NT2/D1 (cell line): ENCODE data around the gene KCTD2.

Experiments
- SUZ12 ChIP-seq: IDR thresholded peaks from 2 replicates; pipeline ENCODE4 v1.6.1; 2011; ENCODE audit not compliant: insufficient read length, insufficient read depth; ENCODE audit errors: extremely low read depth
- YY1 ChIP-seq: IDR thresholded peaks from 2 replicates; pipeline ENCODE4 v1.6.1; 2011; ENCODE audit not compliant: insufficient read length, insufficient read depth
- ZNF274 ChIP-seq: IDR thresholded peaks from 2 replicates; pipeline ENCODE4 v1.6.1; 2011; ENCODE audit warnings: mild to moderate bottlenecking, low read depth, low read length

DNA sequence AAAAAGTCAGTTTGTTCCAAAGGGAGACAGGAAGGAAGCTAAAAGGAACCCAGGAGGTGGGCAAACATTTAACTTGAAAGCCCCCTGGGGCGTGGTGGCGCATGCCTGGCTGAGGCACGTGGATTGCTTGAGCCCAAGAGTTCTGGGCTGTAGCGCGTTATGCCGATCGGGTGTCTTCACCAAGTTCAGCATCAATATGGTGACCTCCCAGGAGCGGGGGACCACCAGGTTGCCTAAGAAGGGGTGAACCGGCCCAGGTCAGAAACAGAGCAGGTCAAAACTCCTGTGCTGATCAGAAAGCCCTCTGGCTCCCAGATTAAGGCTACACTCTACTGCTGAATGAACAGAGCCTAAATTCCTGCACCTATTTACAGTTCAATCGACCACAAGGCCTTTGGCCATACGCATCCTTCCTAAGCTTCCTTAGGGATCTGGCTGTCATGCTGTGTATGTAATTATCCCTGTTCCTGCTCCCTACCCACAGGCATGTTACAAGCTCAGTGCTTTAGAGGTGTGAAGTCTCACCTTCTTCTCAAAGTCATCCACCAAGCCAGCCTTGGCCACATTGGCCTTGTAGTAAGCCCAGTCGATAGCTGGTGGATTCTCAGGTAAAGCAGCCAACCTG lies 5.3 kb upstream of the KCTD2 start:
- TF ChIP-seq ZNF274 (no peak), YY1 (no peak), SUZ12 (no peak)
